Gastroesophageal sphincter (tissue), 3 donors: ENCODE results near the gene TAGLN.

Experiments
- EP300 ChIP-seq: sonication (generic); formaldehyde crosslinking; IDR thresholded peaks from one replicate; pipeline ENCODE4 v1.6.1; 2017; ENCODE audit warnings: antibody characterized with exemption, mild to moderate bottlenecking
- TF ChIP-seq, protein P1 (sequence below), 4 experiments: fragments of 200-600 bp in 2 of 4; fragments of 450-650 bp in 2 of 4; sonication (generic) in 1 of 4; IDR thresholded peaks; one replicate each; pipeline ENCODE4 v1.5.1; 2017 to 2019; ENCODE audit warnings: antibody characterized with exemption in 4 of 4, mild to moderate bottlenecking in 2 of 4, moderate library complexity in 2 of 4

DNA sequence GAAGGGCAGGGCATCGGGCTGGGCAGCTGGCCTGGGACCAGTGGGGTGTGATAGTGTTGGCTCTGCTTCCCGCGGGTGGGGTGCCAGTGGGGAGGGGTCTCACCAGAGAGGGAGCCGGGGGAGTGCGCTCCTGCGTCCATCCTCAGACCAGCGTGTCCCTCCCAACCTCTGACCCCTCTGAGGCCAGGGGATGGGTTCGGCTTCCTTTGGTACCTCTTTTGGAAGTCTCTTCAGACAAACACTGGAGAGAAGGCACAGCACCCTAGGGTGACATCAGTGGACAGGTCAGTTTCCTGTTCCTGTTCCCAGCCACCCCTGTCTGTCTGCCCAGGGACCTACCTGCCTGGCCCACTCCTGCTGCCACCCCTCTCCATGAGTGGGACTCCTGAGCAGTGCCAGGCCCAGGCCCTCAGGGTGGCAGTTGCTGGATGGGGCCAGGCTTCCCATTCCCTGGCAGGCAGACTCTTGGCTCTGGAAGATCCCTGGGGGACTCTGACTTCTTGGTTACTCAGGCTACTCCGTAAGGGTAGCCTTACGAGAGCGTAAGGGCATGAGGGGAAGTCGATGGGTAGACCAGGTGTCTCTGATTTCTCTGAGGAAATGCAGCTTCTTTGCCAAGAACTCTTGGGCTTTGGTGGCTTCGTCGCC, 2.6 kb downstream of the TAGLN start:
- TF ChIP-seq, protein P1, sequence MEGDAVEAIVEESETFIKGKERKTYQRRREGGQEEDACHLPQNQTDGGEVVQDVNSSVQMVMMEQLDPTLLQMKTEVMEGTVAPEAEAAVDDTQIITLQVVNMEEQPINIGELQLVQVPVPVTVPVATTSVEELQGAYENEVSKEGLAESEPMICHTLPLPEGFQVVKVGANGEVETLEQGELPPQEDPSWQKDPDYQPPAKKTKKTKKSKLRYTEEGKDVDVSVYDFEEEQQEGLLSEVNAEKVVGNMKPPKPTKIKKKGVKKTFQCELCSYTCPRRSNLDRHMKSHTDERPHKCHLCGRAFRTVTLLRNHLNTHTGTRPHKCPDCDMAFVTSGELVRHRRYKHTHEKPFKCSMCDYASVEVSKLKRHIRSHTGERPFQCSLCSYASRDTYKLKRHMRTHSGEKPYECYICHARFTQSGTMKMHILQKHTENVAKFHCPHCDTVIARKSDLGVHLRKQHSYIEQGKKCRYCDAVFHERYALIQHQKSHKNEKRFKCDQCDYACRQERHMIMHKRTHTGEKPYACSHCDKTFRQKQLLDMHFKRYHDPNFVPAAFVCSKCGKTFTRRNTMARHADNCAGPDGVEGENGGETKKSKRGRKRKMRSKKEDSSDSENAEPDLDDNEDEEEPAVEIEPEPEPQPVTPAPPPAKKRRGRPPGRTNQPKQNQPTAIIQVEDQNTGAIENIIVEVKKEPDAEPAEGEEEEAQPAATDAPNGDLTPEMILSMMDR (IDR thresholded peaks at IDR 0.05): no peak
- TF ChIP-seq EP300: no peak
